GM18861 (cell line): Measurements from ENCODE around the gene CDH18.

Experiments used
- ATAC-seq: cut with Tn5 transposase; IDR thresholded peaks from one replicate; pipeline ENCODE4 v1.9.1; 2021; ENCODE audit not compliant: unreplicated experiment

Gene CDH18

GRCh38 chr5:19497229-19497815, 490.7 kb downstream of the CDH18 start:
- ATAC-seq: no peak

- ATAC-seq: no peak
These were observed 491.9 kb downstream of the CDH18 start for GRCh38 chr5:19496056-19496455.

- ATAC-seq: no peak
These were observed 495.1 kb downstream of the CDH18 start for GRCh38 chr5:19492861-19493260.

GRCh38 chr5:19488786-19489185, 499.2 kb downstream of the CDH18 start:
- no peak for ATAC-seq

GRCh38 chr5:19487480-19487879, 500.5 kb downstream of the CDH18 start:
- no peak for ATAC-seq

GRCh38 chr5:19479562-19479961, 508.4 kb downstream of the CDH18 start:
- no peak for ATAC-seq

- ATAC-seq: no peak
These were observed 526.0 kb downstream of the CDH18 start for GRCh38 chr5:19462019-19462418.

- ATAC-seq: no peak
These were observed 563.5 kb downstream of the CDH18 start for GRCh38 chr5:19424506-19424905.
